Activated CD4-positive, alpha-beta T cell treated with anti-CD3 and anti-CD28 coated beads, Interleukin-2, amount 50 U/mL, for 48 hours (primary cell): ENCODE data around the gene AFF3.
"Not testable (repeated sequence)": the region's sequence is repeated elsewhere in the genome, so short reads cannot be mapped to it uniquely, and the experiment has no call there.

Experiments
- DNase-seq, 2 experiments: peaks; one replicate each; pipeline ENCODE4 v3.0.0-alpha.2; 2020

The AFF3 gene

DNA sequence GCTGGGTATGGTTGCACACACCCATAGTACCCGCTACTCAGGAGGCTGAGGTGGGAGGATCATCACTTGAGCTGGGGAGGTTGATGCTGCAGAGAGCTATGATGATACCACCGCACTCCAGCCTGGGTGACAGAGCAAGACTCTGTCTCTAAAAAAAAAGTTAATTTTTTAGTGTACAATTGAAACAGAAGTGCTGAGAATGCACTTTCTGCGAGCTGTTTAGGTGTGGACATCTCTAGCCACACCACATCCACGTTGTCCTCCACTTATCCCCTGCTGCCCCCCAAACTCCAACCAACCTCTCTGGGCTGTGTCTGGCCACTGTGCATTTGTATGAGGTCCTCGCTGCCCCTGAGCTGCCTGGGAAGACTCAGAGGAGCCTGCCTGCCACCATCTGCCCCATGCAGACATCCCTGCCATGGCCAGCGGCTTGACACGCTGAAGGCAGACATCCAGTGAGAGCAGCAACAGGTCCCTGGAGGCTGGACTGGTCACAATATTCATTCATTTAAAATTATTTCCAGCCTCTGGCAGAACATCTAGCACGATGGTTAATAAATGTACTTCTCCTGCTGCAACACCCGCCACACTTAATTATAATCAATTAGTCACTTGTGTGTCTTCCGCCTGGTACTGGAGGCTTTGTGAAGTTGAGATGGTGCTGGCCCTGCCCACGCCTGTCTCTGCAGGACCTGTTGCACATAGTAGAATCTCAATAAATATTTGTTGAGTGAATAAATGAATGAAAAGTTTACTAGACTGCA is 3.7 kb upstream of the AFF3 start:
- DNase-seq: no peak

DNA sequence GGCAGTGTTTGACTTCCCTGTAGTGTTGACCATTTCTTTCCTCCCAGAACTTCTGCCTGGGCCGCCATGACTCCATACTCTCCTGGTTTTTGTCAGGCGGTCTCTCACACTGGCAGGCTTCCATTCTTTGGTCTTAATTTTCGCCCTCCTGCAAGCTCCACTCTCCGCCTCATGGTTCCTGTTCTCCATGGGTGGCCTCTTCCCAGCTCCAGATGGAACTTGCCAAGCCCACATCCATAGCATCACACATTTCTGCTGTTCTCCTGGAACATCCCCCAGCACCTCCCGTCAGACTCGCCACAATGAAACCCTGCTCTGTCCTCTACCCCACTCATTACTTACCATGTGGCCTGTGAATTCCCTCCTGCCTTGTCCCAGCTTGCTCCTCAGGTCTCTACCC is 896 bp upstream of the AFF3 start:
- DNase-seq: no peak

DNA sequence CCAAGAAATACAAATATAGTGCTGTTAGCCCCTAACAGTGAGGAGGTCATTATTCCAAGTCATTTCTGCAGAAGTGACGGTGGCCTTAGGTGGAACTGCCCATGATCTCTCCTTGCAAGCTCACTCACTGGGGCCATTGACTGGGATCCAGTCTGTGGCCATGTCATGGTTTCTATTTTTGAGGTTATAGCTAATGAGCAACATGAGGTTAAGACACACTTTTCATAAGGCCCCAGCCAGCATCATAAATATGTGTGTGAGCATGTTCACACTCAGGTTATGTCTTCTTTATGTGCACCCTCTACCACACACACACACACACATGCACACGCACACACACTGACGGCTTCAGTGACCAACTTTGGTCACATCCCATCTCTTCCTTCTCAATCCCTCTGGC is 484 bp downstream of the AFF3 start:
- DNase-seq: no peak

DNA sequence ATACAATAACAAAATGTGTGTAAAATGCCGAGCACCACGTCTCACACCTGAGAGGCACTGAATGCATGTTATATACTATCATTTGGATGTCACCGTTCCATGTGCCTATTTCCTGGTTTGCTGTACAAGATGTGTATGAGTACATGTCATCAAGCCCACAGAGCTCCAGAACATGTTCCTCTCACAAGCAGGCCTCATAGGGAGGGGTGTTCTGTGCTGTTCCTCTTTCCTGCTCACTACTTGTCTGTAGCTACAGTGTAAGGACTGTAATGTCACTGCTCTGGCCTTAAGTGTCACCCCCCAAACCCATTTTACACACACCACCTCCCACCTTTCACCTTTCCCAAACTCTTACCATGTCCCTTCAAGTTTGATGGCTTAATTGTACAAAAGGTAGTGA is 1.8 kb downstream of the AFF3 start:
- DNase-seq: no peak

DNA sequence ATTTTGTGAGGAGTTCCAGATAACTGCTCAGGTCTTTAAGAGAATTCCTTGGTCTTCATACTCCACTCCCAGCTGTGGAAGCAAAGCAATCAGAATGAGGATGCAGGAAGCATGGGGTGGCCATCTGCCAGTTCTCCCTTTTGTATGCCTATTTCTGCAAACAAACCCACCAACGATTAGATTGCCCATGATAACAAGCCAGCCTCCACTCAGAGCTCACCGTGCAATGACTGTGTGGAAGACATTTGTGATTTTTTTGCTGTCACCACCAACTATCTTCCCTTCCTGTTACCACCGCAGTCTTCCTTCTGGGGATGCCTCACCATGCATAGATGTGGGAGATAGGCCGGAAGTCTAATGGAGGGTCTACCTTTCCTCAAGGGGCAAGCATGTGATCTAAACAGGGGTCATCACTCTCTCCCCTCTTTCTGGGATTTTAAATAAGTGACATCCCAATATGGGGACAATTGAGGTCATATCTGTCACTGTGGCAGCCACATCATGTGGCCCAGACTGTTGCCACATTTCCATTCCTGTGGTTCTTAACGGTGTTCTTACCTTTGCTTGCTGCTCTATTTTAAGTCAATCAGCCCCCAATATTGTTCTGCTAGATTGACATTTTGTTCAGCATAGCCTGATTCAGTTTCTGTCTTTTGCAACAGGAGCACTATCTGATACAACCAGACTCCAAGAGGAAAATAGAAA is 4.4 kb downstream of the AFF3 start:
- no peak for DNase-seq

DNA sequence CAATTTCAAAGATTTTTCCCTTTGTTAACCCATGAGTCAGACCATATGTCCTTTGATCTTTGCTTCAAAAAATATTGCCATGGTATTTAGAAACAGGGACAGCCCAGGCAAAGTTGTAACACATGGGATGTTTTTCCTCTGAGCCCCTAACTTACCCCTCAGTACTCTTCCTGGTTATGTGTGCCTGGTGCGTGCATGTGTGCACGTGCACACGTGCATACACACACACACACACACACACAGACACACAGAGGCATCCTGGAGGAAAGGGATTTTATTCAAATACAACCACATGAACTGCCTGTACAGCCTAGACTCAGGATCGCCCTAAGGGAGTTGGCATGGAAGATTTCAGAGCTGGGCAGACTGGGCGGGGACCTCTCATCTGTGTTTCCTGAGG is 5.1 kb downstream of the AFF3 start:
- DNase-seq: no peak

DNA sequence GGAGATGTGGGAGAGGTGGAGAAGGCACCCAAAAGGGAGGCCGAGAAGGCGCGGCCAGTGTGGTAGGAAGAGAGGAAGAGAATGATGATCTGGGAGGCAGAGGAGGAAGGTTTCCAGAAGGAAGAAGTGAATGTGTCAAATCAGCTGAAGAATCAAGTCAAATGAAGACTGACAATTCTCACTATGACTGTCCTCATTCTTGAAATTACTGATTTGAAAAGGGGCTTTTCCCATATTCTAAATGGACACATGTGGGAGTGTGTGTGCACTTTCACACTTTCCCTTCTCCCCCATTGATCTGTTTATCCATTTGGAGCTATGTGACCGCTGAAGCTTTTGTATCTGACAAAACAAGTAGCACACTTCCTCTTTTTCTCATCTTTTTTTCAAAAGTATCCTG is 6.1 kb downstream of the AFF3 start:
- DNase-seq: peak; percentile 16 to 20

DNA sequence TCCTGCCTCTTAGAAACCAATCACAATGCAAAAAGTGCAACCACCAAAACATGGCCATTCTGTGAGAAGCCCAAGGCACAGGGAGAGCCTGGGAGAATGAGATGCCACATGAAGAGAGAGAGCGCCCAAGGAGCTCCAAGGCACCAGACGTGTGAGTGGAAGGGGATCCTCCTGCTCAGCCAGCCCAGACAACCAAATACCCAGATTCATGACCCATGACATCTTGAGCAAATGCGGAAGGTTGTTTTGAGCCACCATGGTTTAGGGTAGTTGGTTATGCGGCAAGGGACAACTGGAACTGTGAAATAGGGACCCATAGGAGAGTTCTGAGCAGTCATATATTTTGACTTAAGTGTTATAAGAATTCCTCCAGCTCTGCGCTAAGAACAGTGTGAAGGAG is 7.0 kb downstream of the AFF3 start:
- DNase-seq: no peak

DNA sequence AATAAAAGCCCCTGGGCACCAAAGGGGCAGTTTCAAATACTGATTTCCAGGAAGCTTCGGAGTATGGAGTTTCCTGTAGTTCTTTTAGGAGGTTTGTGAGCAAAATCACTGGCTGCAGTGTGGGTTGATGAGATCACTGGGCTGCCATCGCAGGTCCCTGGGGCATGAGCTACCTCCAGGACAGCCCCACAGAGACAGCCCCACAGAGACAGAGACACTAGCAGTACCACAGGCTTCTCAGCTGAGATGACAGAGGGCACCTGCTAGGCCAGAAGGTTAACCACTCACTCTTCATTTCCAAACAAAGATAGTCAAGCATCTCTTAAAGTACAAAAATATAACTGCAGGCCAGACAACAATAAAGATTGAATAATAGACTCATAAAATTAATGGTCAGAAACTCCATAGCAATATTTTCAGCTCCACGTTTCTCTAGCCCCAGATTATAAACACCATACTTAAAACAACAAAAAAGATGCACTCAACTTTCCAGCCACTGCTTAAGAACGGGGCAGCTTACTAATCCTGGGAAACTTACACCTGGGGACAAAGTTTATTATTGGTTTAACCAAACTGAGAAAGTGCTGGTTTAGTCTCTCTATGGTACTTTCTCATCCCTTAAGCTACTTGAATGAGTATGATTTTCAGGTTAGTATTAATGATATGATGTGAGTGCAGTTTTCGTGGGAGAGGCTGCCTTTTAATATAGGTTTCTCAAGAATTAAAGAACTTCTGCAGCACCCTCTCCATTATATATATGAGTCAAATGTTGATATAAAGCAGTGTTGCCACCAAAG is 11.6 kb downstream of the AFF3 start:
- DNase-seq: no peak

DNA sequence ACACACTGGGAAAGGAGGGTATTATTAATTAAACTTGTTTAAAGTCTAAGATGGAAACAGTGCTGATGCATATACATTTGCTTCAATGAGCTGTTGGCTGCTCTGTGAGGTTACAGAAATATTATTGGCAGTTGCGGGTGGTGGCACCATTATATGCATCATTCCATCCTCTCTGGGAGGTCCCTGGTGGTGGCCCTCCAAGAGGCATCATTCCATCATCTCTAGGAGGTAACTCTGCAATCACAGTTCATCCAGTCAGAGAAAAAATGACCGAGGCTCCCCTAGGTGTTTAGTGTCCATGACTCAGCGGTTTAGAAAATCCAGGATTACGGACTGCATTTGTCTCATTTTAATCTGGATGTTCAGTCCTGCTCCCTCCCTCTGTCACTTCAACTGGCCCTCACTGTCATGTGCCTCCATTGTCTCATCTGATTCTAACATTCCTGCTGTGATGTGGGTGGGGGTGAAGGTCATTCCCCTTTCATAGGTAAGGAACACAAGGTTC is 15.4 kb downstream of the AFF3 start:
- no peak for DNase-seq

DNA sequence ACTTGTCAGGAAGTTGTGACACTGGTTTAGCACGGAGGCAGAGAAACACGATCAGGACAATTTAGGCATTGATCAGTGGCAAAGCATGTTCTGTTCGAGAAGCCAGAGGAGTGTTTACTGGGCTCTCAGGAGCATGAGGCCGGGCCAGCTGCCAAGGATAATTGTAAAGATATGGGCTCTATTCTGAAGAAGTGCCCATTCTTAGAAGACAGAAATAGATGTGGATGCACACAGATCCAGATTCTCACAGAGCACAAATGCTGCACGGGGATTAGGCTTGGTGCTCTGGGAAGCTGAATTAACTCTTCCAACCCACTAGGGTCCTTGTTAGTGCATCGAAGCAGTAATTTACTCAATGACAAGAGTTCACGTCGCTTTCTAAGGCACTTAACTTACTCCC is 16.2 kb downstream of the AFF3 start:
- no peak for DNase-seq

DNA sequence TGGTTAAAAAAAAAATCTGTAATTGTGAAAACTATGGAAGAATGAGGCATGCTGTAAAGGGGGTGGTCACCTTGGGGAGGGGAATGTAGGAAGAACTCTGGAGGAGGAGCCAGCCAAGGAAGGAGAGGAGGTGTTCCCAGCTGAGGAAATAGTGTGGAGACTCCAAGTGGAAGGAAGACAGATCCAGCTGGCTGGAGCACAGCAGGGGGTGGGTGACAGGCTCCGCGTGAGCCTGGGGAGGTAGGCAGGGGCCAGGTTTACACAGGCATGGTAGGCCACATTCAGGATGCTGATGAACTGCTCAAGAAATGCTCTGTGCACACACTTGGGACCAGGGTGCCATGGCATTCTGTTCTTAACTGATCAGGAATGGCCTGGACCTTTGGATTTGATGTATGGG is 16.8 kb downstream of the AFF3 start:
- no peak for DNase-seq

DNA sequence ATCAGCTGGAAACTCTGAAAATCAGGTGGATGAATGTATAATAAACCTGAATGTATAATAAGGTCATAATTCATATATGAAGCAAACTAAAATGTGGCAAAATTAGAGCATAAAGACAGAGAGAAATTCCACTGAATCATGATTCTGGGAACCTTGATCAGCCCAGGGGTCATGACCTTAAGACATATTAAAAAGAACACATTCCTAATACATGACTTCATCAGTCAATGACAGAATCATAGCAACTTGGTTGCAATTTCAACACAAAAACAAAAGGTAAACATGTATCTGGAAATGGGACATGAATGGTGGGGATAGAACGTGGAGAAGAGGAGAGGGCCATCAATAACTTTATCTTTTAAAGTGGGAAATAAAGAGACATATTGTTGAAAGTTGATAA is 17.6 kb downstream of the AFF3 start:
- no peak for DNase-seq

DNA sequence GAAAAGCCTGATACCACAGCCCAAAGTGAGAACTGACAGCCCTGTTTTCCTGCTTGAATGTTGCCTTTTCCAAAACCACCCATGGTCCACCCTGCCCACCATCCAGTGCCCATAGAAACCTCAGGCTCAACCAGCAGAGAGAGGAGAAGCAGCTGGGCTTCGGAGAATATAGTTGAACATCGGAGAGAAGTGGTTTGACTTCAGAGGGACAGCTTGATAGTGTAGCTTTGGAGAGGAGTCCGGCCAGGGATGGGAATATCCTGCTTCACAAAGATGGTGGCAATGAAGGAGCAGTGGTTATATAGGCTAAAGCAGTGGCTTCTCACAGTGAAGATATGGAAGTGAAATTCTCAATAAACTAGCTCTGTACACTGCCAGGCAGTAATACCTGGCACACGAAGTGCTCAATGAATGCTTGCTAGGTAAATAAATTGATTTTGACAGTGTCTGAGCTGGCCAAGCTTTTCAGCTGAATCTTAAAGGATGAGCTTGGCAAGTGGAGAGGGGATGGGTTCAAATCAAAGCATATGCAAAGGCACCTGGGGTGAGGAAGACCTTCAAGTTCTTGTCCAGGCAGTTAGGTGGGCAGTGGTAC is 21.2 kb downstream of the AFF3 start:
- no peak for DNase-seq

DNA sequence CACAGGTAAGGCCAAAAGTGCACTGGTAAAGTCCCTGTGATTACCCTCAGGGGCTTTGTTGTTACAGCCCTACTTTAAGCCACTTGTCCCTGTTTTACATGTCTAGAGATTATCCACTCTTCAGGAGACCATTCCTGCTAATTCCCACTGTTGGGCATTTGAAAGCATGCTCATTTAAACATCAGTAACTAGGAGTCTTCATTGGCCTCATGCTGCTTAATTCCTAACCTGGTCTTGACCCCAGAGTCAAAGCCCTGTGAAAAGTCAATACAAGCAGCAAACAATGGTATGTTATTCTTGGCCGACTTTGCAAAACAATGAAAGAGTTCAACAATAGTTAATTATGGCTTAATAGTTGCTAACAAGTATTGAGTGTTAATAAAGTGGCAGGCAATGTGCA is 23.2 kb downstream of the AFF3 start:
- no peak for DNase-seq

DNA sequence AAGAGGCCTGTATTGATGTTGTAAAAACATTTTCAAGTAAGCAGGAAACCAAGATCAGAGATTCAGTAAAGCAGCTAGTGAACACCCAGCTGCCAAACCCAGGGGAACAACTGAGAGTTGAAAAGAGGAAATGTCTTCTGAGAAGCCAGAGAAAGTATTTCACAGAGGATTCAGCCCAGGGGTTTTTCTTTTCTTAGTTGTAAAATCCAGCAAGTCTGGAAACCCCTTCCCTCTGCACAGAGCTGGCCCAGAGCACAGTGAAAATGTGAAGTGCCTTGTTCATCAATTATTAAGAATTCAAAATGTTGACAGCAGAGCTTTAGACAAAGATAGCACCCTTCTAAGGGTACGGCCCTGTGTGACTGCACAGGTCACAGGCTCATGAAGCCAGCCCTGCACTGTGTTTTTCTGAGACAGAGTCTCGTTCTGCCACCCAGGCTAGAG is 28.4 kb downstream of the AFF3 start:
- DNase-seq: no peak

DNA sequence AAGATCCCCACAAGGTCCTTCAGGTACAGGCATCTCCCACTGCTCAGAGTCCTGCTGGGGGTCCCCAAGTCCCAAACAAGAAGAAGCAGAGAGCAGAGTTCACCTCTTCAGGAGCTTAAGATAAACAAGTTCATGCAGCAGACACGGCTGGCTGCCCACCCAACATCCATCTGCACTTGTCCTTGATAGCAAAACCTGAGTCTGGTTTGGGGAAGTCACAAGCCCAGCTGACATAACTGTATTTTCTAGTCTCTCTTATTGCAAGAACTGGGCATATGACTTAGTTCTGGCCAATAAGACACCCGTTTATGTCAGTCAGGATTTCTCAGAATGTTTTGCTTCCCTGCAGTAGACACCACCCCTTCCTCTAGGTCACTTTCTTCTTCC is 31.8 kb downstream of the AFF3 start:
- DNase-seq: no peak

DNA sequence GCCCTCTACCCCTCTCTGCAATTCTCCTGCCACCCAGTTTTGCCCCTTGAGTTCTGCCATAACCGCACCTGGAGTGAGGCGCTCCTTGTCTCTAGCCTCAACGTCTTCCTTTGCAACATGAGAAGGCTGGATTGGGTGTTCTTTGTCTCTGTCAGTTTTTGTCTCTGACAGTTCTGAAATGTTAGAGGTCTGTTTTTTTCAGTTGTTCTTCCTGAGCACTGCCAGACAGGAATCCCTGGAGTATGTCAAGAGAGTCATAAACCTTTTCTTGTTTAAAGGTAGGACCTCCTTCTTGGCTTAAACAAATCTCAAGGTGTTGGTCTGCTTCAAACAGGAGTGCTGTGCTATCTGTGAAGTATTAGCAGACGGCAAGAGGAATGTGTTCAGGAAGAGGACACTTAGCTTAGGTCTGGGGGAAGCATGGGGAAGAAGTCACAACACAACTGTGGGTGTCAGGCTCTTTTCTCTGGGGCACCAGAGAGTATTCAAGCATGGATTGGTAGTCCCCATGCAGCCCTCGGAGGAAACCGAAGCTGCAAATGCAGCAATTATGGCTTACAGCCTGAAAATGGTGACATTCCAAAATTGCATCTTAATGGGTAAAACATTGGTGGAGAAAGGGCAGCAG is 32.3 kb downstream of the AFF3 start:
- DNase-seq: no peak

DNA sequence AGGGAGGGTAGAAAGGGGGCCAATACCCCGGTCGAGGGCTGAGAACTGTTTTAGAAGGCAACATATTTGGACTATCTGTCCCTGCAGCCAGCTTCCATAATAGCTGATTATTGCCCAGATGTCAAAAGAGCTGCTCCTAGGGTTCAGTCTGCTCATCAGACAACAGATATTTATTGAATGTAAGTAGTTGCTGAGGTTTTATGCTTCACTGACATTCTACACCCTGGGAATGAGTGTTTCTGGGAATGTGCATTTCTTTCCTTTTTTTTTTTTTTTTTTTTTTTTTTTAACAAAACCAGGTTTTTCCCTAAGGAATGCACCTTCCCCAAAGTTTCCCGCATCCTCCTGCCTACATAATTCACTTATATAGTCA is 33.8 kb downstream of the AFF3 start:
- DNase-seq: not testable (repeated sequence)

DNA sequence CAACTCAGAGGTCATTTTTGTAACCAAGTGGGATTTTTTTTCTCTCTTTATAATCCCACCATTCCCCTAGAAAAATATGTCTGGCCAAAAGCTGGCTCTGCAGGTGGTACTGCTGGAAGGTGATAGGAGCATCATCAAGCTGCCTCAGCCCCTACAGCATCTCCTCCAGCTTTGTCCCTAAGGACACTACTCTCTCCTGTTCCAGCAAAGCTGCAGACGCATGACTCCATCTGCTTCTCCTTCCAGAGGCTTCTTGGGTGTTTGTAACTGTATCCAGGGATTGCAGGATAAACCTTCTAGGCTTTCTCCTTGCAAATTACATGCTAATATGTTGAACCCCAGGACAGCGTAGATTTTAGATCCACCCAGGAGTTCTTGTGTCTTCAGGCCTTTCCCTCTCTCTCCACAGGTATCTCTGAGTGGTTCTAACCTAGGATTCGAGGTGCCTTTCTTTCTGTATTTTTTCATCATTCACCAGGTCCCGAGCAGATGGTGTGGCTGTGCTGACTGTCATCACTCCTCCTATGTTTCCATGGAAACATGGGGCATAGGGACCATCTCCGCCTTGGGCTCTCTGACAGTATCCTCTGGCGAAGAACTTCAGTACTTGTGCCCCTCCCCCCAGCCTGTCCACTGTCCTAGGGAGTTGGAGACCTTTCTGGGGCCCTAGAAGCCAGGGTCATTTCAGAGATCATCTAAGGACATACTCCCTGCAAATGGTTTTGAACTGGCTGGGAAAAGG is 34.3 kb downstream of the AFF3 start:
- DNase-seq: no peak

DNA sequence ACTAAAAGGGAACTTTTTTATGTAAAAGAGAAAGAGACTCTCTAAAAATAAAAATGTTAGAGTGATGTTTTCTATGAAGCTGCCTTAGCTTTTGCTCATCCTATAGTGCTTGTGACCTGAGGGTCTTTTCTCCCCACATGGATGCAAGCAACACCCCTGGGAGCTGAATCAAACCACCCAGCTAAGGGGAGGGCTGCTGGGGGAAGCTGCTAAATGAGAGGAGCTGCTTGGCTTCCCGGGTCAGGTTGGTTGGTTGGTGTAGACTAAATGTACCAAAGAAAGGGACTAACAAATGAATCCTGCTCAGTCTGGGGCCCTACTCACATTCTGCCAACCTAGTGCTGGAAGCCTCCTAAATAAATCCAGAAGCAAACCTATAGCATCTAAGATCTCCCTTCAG is 35.0 kb downstream of the AFF3 start:
- no peak for DNase-seq

DNA sequence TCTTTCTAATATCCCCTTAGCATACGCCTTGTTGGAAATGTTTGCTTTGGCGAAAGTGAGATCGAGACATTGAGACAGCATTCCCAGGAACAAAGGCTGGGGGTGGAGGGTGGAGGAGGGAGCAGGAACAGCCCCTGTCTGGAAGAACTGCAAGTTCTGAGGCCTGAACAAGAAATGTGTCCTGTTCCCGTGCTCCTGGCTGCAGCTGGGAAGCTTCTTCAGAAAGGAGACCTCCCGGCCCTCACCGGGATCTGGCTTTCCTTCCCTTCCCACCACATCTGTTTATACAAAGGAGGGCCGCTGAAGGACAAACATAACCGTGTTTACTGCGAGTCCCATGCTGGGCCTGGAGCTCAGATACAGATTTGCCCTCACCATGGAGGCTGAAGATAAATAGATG is 35.9 kb downstream of the AFF3 start:
- no peak for DNase-seq
